Measurements from ENCODE around the gene RNF126. TPM values are rescaled to one million over a fixed set of nuclear protein-coding genes. Genes with fewer than 3 reads are reported as not detected.
"Not testable (repeated sequence)": the region's sequence is repeated elsewhere in the genome, so short reads cannot be mapped to it uniquely, and the experiment has no call there.

RNF126 gene
- total RNA-seq, 1 experiment from 2014 or later = 123 TPM

DNA sequence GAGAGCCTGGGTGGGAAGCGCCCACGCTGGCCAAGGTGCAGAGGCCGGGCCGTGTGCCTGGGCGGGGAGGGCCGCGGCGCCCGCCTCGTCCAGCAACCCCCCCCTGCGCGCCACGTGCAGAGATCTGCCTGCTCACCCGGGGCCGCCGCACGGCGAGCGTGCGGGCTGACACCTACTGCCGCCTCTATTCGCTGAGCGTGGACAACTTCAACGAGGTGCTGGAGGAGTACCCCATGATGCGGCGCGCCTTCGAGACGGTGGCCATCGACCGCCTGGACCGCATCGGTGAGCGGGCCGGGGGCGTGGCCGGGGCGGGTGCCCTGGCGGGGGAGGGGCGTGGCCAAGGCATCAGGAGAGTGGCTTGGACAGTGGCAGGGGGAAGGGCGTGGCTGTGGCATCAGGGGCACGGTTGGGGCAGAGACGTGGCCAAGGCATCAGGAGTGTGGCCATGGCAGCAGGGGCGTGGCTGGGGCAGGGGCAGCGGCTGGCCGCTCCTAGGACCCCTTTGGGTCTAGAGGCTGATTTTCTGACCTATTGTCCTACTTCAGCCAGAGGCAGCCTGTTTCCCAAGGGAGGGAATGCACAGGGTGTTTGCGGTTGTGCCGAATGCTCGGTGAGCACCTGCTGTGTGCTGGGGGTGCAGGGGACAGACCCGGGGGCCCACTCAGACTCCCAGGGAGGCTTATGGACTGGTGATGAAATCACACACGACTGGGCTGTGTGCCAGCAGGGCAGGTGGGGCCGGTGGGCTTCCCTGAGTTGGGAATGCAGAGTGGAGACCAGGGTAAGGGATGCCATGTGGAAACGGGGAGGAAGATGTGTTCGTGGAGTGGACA lies 49.1 kb downstream of the RNF126 start:
- no peak for DNase-seq (ENCODE audit: low spot score)

DNA sequence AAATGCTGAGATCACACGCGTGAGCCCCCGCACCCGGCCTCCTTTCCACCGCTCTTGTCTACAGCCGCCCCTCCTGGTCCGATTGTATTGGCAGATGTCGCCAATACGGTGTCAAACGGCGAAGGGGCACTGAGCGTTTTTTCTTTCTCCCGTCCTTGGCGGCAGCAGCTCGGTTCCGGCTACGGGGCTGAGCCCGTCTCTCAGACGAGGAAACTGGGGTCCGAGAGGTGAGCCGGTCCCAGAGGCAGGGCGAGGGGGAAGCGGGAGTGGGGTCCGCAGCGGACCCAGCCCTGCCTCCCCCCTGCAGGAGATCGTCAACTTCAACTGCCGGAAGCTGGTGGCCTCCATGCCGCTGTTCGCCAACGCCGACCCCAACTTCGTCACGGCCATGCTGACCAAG lies 50.1 kb downstream of the RNF126 start:
- DNase-seq (ENCODE audit: low spot score) = no peak

GRCh38 chr19:611481-611868 lies 51.5 kb downstream of the RNF126 start:
- no peak for DNase-seq (ENCODE audit: low spot score)

DNA sequence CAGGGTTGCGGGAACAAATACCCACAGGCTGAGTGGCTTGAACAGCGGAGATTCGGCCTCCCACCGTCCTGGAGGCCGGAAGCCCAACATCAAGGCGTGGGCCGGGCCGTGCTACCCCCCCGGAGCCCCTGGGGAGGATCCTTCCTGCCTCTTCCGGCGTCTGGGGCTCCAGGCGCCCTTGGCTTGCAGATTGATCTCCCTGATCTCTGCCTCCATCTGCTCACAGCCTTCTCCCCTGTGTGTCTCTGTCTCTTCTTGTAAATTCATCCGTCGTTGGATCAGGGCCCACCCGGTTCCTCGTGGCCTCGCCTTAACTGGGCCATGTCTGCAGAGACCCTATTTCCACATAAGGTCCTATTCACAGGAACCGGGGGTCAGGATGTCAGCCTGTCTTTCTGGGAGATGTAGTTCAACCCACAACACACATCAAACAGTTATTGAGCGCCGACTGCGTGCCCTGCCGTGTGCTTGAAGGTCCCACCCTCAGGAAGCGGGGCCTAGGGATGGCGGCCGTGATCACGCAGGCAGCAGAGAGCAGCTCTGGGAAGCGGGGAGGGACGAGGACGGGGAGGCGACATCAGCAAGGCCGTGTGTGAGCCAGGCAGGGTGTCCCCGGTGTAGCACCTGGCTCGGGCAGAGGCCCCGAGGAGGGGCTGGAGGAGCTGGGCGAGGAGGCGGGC lies 52.1 kb downstream of the RNF126 start:
- no peak for DNase-seq (ENCODE audit: low spot score)

GRCh38 chr19:610071-610800 lies 52.8 kb downstream of the RNF126 start:
- DNase-seq (ENCODE audit: low spot score) = peak; percentile 13

DNA sequence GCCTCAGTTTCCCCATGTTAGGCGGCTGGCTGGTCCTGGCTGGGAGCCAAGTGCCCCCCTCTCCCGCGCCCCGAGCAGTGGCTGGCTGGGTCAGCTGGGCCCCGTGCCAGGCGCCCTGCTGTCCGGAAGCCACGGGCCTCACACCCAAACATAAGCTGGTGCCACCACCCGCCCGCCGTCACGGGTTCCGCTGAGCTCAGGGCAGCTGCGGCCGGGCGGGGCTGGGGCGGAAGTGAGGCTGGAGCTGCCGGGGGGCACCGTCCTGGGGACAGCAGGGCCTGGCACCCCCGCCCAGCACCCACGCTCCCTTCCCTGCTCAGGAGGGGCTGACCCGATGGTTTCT lies 54.0 kb downstream of the RNF126 start:
- peak; percentile 17 for DNase-seq (ENCODE audit: low spot score)

- DNase-seq (ENCODE audit: low spot score) = no peak
These were observed 54.6 kb downstream of the RNF126 start for GRCh38 chr19:608155-609003.

GRCh38 chr19:607301-608154 lies 55.5 kb downstream of the RNF126 start:
- no peak for DNase-seq (ENCODE audit: low spot score)

DNA sequence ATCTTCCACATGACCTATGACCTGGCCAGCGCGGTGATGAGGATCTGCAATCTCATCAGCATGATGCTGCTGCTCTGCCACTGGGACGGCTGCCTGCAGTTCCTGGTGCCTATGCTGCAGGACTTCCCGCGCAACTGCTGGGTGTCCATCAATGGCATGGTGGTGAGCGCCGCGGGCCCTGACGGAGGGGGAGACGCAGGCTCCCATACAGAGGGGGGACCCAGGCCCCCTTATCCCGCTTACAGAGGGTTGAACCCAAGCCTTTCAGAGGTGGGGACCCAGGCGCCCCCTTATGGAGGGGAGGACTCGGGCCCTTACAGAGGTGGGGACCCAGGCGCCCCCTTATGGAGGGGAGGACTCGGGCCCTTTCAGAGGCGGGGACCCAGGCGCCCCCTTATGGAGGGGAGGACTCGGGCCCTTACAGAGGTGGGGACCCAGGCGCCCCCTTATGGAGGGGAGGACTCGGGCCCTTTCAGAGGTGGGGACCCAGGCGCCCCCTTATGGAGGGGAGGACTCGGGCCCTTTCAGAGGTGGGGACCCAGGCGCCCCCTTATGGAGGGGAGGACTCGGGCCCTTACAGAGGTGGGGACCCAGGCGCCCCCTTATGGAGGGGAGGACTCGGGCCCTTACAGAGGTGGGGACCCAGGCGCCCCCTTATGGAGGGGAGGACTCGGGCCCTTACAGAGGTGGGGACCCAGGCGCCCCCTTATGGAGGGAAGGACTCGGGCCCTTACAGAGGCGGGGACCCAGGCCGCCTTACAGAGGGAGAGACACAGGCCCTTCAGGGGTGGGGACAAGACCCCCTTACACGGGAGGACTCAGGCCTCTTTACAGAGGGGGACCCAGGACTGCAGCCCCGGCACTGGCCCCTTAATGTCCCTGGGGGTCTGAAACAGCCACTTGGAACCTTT lies 57.7 kb downstream of the RNF126 start:
- not testable (repeated sequence) for DNase-seq (ENCODE audit: low spot score)

GRCh38 chr19:604355-604754 lies 58.7 kb downstream of the RNF126 start:
- peak; percentile 18 for DNase-seq (ENCODE audit: low spot score)

DNA sequence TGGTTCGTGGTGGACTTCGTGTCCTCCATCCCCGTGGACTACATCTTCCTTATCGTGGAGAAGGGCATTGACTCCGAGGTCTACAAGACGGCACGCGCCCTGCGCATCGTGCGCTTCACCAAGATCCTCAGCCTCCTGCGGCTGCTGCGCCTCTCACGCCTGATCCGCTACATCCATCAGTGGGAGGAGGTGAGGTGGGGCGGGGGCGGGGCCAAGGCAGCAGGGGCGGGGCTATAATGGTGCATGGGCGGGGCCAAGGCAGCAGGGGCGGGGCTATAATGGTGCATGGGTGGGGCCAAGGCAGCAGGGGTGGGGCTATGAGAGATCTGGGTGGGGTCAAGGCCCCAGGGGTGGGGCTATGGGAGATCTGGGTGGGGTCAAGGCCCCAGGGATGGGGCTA lies 59.2 kb downstream of the RNF126 start:
- not testable (repeated sequence) for DNase-seq (ENCODE audit: low spot score)

- not testable (repeated sequence) for DNase-seq (ENCODE audit: low spot score)
These were observed 59.7 kb downstream of the RNF126 start for GRCh38 chr19:603302-603639.

DNA sequence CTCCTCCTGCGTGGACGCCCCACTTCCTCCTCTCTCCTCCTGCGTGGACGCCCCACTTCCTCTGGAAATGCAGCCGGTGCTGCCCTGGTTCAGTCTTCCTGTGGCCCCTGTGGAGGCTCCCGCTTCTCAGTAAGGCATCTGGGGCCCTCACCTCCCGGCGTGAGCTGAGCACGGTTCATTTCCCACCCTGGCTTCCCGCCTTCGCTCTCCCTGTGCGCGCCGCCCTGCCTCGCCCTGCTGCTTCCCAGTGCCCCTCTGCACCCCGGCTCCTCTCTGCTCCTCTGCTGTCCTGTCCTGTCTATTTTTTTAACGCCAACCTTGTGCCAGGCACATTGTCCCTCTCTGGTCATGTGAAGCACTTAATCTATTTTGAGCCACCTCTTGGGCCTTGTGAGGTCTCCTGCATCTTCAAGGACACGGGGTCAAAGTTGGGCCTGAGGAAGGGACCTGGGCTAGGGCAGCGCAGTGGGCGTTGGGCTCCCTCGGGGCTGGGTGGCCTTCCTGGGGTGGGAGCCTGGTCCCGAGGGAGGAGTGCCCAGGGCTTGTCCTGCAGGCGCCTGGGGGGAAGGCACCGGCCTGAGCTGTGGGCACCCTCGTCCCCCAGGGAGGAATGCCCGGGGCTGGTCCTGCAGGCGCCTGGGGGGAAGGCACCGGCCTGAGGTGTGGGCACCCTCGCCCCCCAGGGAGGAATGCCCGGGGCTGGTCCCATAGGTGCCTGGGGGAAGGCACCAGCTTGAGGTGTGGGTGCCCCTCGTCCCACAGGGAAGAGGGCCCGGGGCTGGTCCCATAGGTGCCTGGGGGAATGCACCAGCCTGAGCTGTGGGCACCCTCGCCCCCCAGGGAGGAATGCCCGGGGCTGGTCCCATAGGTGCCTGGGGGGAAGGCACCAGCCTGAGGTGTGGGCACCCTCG lies 60.4 kb downstream of the RNF126 start:
- DNase-seq (ENCODE audit: low spot score) = no peak

DNA sequence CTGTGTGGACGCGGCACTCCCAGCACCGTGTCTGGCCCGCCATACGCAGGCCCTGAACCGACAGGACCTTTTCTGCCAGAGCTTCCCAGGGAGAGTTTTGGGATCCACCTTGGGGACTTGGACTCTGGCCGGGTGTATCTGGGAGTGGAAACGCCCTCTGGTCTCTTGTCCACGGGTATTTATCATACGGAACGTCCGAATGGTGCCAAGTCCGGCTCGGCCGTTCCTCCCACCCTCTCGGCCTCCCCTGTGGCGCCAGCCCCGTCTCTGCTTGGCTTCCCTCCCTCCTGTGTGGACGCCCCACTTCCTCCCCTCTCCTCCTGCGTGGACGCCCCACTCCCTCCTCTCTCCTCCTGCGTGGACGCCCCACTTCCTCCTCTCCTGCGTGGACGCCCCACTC lies 61.2 kb downstream of the RNF126 start:
- DNase-seq (ENCODE audit: low spot score) = no peak

DNA sequence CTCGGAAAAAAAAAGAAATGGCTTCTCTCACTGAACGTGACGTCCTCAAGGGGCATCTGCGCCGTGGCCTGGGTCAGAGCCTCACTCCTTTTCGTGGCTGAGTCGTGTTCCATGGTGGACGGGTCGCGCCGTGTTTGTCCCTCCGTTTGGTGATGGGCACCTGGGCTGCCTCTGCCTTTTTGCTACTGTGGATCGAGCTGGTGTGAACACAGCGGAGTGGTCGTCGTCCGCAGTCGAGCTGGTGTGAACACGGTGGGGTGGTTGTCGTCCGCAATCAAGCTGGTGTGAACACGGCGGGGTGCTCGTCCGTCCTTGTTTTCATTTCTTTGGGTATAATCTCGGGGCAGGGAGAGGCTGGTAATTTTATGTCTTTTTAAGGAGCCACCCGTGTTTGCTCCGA lies 61.7 kb downstream of the RNF126 start:
- DNase-seq (ENCODE audit: low spot score) = no peak
